Natural killer cell (primary cell): ENCODE data around the gene SAMD5. TPM values are rescaled to one million over a fixed set of nuclear protein-coding genes. Genes with fewer than 3 reads are reported as not detected.

Source experiments
- ATAC-seq, 3 donors: fragments of 150-1000 bp in 2 of 3; fragments of 200-7000 bp in 1 of 3; cut with Tn5 transposase; 1 replicate in 1 of 3; 2 replicates in 2 of 3; pipeline ENCODE4 v1.10.0; 2021; ENCODE audit warnings: mild to moderate bottlenecking in 2 of 3, moderate library complexity in 2 of 3
- DNase-seq, 2 donors: peaks; one replicate each; pipeline versions ENCODE4 v3.0.0 to v3.0.0-alpha.2; 2013 to 2021; ENCODE audit warnings: mixed read lengths in 1 of 2
- H3K27ac ChIP-seq: one replicate; pipeline ENCODE4 v1.5.1; 2013; ENCODE audit warnings: mild to moderate bottlenecking, low read length
- H3K27me3 ChIP-seq: one replicate; pipeline ENCODE4 v1.6.1; 2013; ENCODE audit warnings: low read length; ENCODE audit not compliant: control insufficient read depth, insufficient read depth
- H3K36me3 ChIP-seq: one replicate; pipeline ENCODE4 v1.6.1; 2013; ENCODE audit warnings: low read length; ENCODE audit not compliant: control insufficient read depth, insufficient read depth
- H3K4me1 ChIP-seq: one replicate; pipeline ENCODE4 v1.6.1; 2013; ENCODE audit warnings: low read length; ENCODE audit not compliant: control insufficient read depth, insufficient read depth
- H3K4me3 ChIP-seq: one replicate; pipeline ENCODE4 v1.5.1; 2013; ENCODE audit warnings: low read length
- H3K9me3 ChIP-seq: one replicate; pipeline ENCODE4 v1.6.1; 2013; ENCODE audit warnings: low read length; ENCODE audit not compliant: control insufficient read depth, insufficient read depth
- H3K27ac Mint-ChIP-seq, 2 donors: one replicate each; pipeline ENCODE4 v1.8.0; 2022; ENCODE audit warnings: mild to moderate bottlenecking in 2 of 2, mixed read lengths in 2 of 2, moderate library complexity in 1 of 2
- H3K27me3 Mint-ChIP-seq, 2 donors: one replicate each; pipeline ENCODE4 v1.8.0; 2022; ENCODE audit warnings: low read depth in 2 of 2, mixed read lengths in 2 of 2
- H3K36me3 Mint-ChIP-seq: one replicate; pipeline ENCODE4 v1.8.0; 2022; ENCODE audit warnings: mixed read lengths
- H3K4me1 Mint-ChIP-seq, 2 donors: one replicate each; pipeline ENCODE4 v1.8.0; 2022; ENCODE audit warnings: mixed read lengths in 2 of 2
- H3K4me3 Mint-ChIP-seq: one replicate; pipeline ENCODE4 v1.8.0; 2022; ENCODE audit warnings: mild to moderate bottlenecking, moderate library complexity, mixed read lengths
- H3K9me3 Mint-ChIP-seq, 2 donors: one replicate each; pipeline ENCODE4 v1.8.0; 2022; ENCODE audit warnings: mixed read lengths in 2 of 2
- CTCF ChIP-seq: fragments of 200-600 bp; IDR thresholded peaks from one replicate; pipeline ENCODE4 v1.8.0; 2022; ENCODE audit warnings: antibody characterized with exemption
- WGBS: methylation state at CpG from one replicate; pipeline ENCODE4 v1.1.7; 2013; ENCODE audit warnings: missing lambda C conversion rate; ENCODE audit not compliant: insufficient coverage; 5-methylcytosine and 5-hydroxymethylcytosine counted together
- intact Hi-C: fragments of 100-400 bp; cut with micrococcal nuclease; formaldehyde crosslinking; loops from one replicate; pipeline ENCODE4 v1.14.2; 2022
- total RNA-seq, 4 donors: library from RNA; stranded (reverse); fragments of 120-200 nt in 1 of 4; gene quantifications; one replicate each; pipeline versions ENCODE4 v1.2.3 to v1.2.4, GENCODE V29; 2013 to 2022

Gene SAMD5
- not detected for total RNA-seq
- total RNA-seq (2013), result not detected

- Mint-ChIP-seq H3K4me3 (peak within 1 kb of the TSS; percentile 15), H3K4me1 (peaks cover 0 to 5% of the 10 kb centered on the region in 2 donors), H3K9me3 (no peaks in the 10 kb centered on the region), H3K27me3 (peaks cover 39 to 42% of the 10 kb centered on the region in 2 donors), H3K36me3 (peaks cover 9% of the 10 kb centered on the region), H3K27ac (no peak within 1 kb of the TSS)
- peak in 1 of 2 donors; percentile 8 for DNase-seq
- intact Hi-C loops, result no loop called here
- Histone ChIP-seq H3K27ac (no peak within 1 kb of the TSS), H3K4me3 (no peak within 1 kb of the TSS), H3K9me3 (no peaks in the 10 kb centered on the region), H3K4me1 (peaks cover 4% of the 10 kb centered on the region), H3K27me3 (peaks cover 10% of the 10 kb centered on the region), H3K36me3 (no peaks in the 10 kb centered on the region)
- 1% methylated on average over 90 of the region's 90 CpGs for WGBS
- TF ChIP-seq CTCF, result no peak
- ATAC-seq, result no peak
These were observed at the start of gene SAMD5 for GRCh38 chr6:147508042-147508865. Gene SAMD5, plus strand, starts transcription at chr6:147508690. Its CDS starts 239 bp downstream, at chr6:147508929.

GRCh38 chr6:147459780-147460179 is 48.7 kb upstream of the SAMD5 start:
- Mint-ChIP-seq H3K36me3 (no peaks in the 10 kb centered on the region), H3K4me3 (no peak overlapping the region), H3K27ac (no peak overlapping the region), H3K9me3 (peaks cover 2 to 3% of the 10 kb centered on the region in 2 donors), H3K27me3 (no peaks in the 10 kb centered on the region), H3K4me1 (no peaks in the 10 kb centered on the region)
- Histone ChIP-seq H3K4me3 (no peak overlapping the region), H3K36me3 (no peaks in the 10 kb centered on the region), H3K27ac (no peak overlapping the region), H3K27me3 (no peaks in the 10 kb centered on the region), H3K4me1 (no peaks in the 10 kb centered on the region), H3K9me3 (no peaks in the 10 kb centered on the region)
- ATAC-seq (no peak), DNase-seq (no peak)
- no peak for TF ChIP-seq CTCF
- intact Hi-C loops, result no loop called here
- WGBS, result 100% methylated on average over 1 of the region's 1 CpG

GRCh38 chr6:147463651-147464050 is 44.8 kb upstream of the SAMD5 start:
- Mint-ChIP-seq H3K9me3 (peaks cover 6 to 7% of the 10 kb centered on the region in 2 donors), H3K4me1 (no peaks in the 10 kb centered on the region), H3K4me3 (no peak overlapping the region), H3K36me3 (no peaks in the 10 kb centered on the region), H3K27me3 (peaks cover 0 to 2% of the 10 kb centered on the region in 2 donors), H3K27ac (no peak overlapping the region)
- H3K36me3 ChIP-seq, result no peaks in the 10 kb centered on the region
- WGBS, result no CpG with 5 or more reads among the region's 1 CpG
- H3K9me3 ChIP-seq, result no peaks in the 10 kb centered on the region
- ATAC-seq, result no peak
- no peak overlapping the region for H3K27ac ChIP-seq
- H3K4me3 ChIP-seq, result no peak overlapping the region
- TF ChIP-seq CTCF, result no peak
- intact Hi-C loops, result no loop called here
- no peaks in the 10 kb centered on the region for H3K27me3 ChIP-seq
- no peaks in the 10 kb centered on the region for H3K4me1 ChIP-seq
- DNase-seq, result no peak
